Measurements from ENCODE around the gene CSNK1G1. TPM values are rescaled to one million over a fixed set of nuclear protein-coding genes. Genes with fewer than 3 reads are reported as not detected.

Gene CSNK1G1
- total and polyA plus RNA-seq, 2 of the 4 experiments (the other 2 are of a cell fraction) = 7.4 to 29.4 TPM

- H4K5ac ChIP-seq (ENCODE audit: low read depth, low read length) = no peak overlapping the region
- TF ChIP-seq RCOR1 (IDR thresholded peaks at IDR 0.05; ENCODE audit: insufficient replicate concordance, low read length) (no peak), FOS (IDR thresholded peaks at IDR 0.05; ENCODE audit: low read depth, low read length) (no peak), RFX5 (IDR thresholded peaks at IDR 0.05; ENCODE audit: low read depth, low read length) (no peak), CHD1 (IDR thresholded peaks at IDR 0.05; ENCODE audit: low read depth, low read length) (no peak), BHLHE40 (IDR thresholded peaks at IDR 0.05; ENCODE audit: low read depth, low read length) (no peak), CTCF (conservative IDR thresholded peaks at IDR 0.05; ENCODE audit: low read depth, low read length) (no peak), MAFK (IDR thresholded peaks at IDR 0.05; ENCODE audit: low read depth, low read length) (no peak), ELK1 (IDR thresholded peaks at IDR 0.05; ENCODE audit: borderline replicate concordance, low read depth, low read length) (no peak), SMC3 (IDR thresholded peaks at IDR 0.05; ENCODE audit: low read depth, low read length) (no peak), USF2 (IDR thresholded peaks at IDR 0.05; ENCODE audit: low read depth, low read length) (no peak), RAD21 (IDR thresholded peaks at IDR 0.05; ENCODE audit: low read length) (no peak), MAZ (IDR thresholded peaks at IDR 0.05; ENCODE audit: borderline replicate concordance, low read depth, low read length) (no peak), NFE2L2 (IDR thresholded peaks at IDR 0.05; ENCODE audit: low read depth, low read length) (no peak), POLR2A (IDR thresholded peaks at IDR 0.05; ENCODE audit: low read depth, low read length) (no peak), CEBPB (IDR thresholded peaks at IDR 0.05; ENCODE audit: low read depth, low read length) (no peak), MXI1 (IDR thresholded peaks at IDR 0.05; ENCODE audit: borderline replicate concordance, low read depth, low read length) (no peak)
- BruUV-seq (replicated peaks) = no TSS peak
- H3K23ac ChIP-seq (ENCODE audit: low read depth, low read length) = no peak overlapping the region
- in situ Hi-C loops (cut with MboI; ENCODE audit: low sequenced_read_pairs) (no loop called here), dilution Hi-C loops (cut with HindIII; ENCODE audit: low sequenced_read_pairs, unreplicated experiment) (no loop called here), intact Hi-C loops (cut with micrococcal nuclease) (no loop called here)
- no peaks in the 10 kb centered on the region for H3K4me1 ChIP-seq (ENCODE audit: control insufficient read depth, insufficient read depth, low read length)
- H4K20me1 ChIP-seq (ENCODE audit: insufficient read depth, low read length) = peaks cover 8% of the 10 kb centered on the region; the same call in 1 of the 2 replicates
- H4K91ac ChIP-seq (ENCODE audit: insufficient read depth, low read depth, low read length) = no peak overlapping the region
- DNase-seq (no peak), ATAC-seq (ENCODE audit: low read depth) (no peak)
- no peaks in the 10 kb centered on the region for H3K27me3 ChIP-seq (ENCODE audit: control insufficient read depth, insufficient read depth, low read length)
- no peak overlapping the region for H3K4ac ChIP-seq (ENCODE audit: low read depth, low read length)
- H3K36me3 ChIP-seq (ENCODE audit: control insufficient read depth, insufficient read depth, low read length) = peaks cover 2% of the 10 kb centered on the region; the same call in 1 of the 2 replicates
- no peak overlapping the region for H3K14ac ChIP-seq (replicated peaks; ENCODE audit: low read depth, low read length)
- POLR2A ChIA-PET (ENCODE audit: unreplicated experiment) = no interaction called here
- no peak overlapping the region for H2AK9ac ChIP-seq (replicated peaks; ENCODE audit: low read depth, low read length, poor library complexity)
- H2BK120ac ChIP-seq (ENCODE audit: low read depth, low read length) = no peak overlapping the region
- no peak overlapping the region for H2AK5ac ChIP-seq (ENCODE audit: low read depth, low read length)
- no peak overlapping the region for H3K4me2 ChIP-seq (ENCODE audit: low read depth, low read length)
- no peak overlapping the region for H2BK5ac ChIP-seq (ENCODE audit: low read depth, low read length, poor library complexity, severe bottlenecking)
- H3K79me1 ChIP-seq (ENCODE audit: low read depth in 1 of 2, low read length in 2 of 2) = peaks cover 18 to 53% of the 10 kb centered on the region in 2 experiments
- no peak overlapping the region for H4K8ac ChIP-seq (ENCODE audit: low read depth in 2 of 2, low read length in 2 of 2)
- no peak overlapping the region for H3K56ac ChIP-seq (ENCODE audit: extremely low read depth, insufficient read depth, low read length)
- no peak overlapping the region for H3K18ac ChIP-seq (ENCODE audit: low read depth, low read length)
- no peaks in the 10 kb centered on the region for H3K9me3 ChIP-seq (ENCODE audit: control insufficient read depth, insufficient read depth, low read length)
- CTCF ChIA-PET = no interaction called here
- WGBS, 2 experiments (ENCODE audit: extremely low coverage in 2 of 2, insufficient read length in 1 of 2) = no CpG with 5 or more reads among the region's 2 CpGs
- H3K9me1 ChIP-seq (ENCODE audit: insufficient read depth, low read length) = no peaks in the 10 kb centered on the region
- H2AFZ ChIP-seq (replicated peaks; ENCODE audit: low read length, poor library complexity) = no peak overlapping the region
- H3K9ac ChIP-seq (ENCODE audit: low read depth, low read length) = no peak overlapping the region
- no peak overlapping the region for H2BK20ac ChIP-seq (ENCODE audit: low read depth, low read length)
- no peak overlapping the region for H3K4me3 ChIP-seq (ENCODE audit: insufficient read depth, low read depth, low read length)
- H2BK15ac ChIP-seq (ENCODE audit: low read depth, low read length) = no peak overlapping the region
- no peak overlapping the region for H3K27ac ChIP-seq (ENCODE audit: insufficient read depth, low read length)
Measured at GRCh38 chr15:64263567-64263966, 92.4 kb downstream of the CSNK1G1 start.
